PC-9 (cell line): ENCODE results near the gene PI3.

Experiments used
- CTCF ChIP-seq: fragments of 200-600 bp; sonication (generic); conservative IDR thresholded peaks from 2 replicates; pipeline ENCODE4 v1.6.1; 2017; ENCODE audit warnings: mixed run types, antibody characterized with exemption, mild to moderate bottlenecking, moderate library complexity
- EZH2 ChIP-seq: fragments of 200-600 bp; sonication (generic); IDR thresholded peaks from 2 replicates; pipeline ENCODE4 v1.8.0; 2017; ENCODE audit warnings: antibody characterized with exemption, low read depth

GRCh38 chr20:45212836-45213235 is 38.1 kb downstream of the PI3 start:
- TF ChIP-seq CTCF (no peak), EZH2 (no peak)
